GM12873 (cell line): ENCODE data around the gene SERPINB6.

Experiments used
- TF ChIP-seq, protein P1 (sequence below): IDR thresholded peaks from 2 replicates; pipeline ENCODE4 v1.5.1; 2012; ENCODE audit warnings: low read depth, mild to moderate bottlenecking, moderate library complexity, low read length, control low read depth; ENCODE audit not compliant: insufficient read depth; ENCODE audit errors: missing control alignments

SERPINB6 gene

DNA sequence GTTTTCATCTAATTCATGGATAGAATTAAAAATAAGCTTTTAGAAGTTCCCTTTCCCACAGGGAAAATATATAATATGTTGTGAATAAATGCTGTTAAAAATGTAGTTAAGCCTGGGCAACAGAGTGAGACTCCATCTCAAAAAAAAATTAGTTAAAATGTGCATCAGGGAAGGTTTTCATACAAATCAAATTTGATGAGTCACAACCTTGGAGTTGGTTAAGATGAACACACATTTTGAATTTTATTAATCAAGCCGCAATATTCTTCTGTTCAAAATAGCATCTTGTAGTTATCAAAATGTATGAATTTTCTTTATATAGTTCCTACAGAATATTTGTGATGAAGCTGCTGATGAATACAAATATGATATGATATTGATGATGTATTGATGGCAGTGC, 37.3 kb downstream of the SERPINB6 start:
- TF ChIP-seq, protein P1, sequence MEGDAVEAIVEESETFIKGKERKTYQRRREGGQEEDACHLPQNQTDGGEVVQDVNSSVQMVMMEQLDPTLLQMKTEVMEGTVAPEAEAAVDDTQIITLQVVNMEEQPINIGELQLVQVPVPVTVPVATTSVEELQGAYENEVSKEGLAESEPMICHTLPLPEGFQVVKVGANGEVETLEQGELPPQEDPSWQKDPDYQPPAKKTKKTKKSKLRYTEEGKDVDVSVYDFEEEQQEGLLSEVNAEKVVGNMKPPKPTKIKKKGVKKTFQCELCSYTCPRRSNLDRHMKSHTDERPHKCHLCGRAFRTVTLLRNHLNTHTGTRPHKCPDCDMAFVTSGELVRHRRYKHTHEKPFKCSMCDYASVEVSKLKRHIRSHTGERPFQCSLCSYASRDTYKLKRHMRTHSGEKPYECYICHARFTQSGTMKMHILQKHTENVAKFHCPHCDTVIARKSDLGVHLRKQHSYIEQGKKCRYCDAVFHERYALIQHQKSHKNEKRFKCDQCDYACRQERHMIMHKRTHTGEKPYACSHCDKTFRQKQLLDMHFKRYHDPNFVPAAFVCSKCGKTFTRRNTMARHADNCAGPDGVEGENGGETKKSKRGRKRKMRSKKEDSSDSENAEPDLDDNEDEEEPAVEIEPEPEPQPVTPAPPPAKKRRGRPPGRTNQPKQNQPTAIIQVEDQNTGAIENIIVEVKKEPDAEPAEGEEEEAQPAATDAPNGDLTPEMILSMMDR, result no peak

DNA sequence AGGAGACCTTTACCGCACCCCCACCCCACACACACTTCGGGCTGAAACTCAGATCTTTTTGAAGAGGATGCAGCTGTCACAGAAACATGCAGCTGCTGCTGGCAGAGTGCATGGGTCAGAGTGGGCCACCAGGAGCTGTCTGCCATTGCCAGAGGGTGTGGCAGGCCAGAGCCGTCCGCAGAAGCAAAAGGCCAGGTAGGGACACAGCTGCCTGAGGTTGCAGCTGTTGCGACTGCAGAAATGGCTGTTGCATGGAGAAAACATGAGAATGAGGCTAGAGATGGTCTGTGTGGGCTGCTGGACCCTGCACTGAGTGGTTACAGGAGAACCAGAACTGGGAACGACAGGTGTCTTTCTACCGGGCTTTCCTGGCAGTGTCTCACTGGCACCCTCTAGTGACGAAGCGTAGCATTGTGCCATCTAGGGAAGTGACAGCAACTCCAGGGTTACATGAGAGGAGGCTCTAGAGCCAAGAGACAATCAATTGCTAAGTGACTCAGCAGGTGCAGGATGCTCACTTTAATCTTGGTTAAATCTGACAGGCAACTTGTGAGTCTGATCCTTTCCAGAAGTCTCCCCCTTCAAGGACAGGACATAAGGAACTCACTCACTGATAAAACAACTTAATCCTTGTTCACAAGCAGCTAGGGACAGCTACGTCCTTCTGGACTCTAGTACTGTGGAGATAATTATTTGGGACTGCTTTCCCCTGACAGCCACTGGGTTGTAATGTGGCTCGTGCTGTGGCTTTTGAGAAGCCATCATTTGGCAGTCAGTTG, 39.2 kb downstream of the SERPINB6 start:
- TF ChIP-seq, protein P1, result peak; percentile 100

DNA sequence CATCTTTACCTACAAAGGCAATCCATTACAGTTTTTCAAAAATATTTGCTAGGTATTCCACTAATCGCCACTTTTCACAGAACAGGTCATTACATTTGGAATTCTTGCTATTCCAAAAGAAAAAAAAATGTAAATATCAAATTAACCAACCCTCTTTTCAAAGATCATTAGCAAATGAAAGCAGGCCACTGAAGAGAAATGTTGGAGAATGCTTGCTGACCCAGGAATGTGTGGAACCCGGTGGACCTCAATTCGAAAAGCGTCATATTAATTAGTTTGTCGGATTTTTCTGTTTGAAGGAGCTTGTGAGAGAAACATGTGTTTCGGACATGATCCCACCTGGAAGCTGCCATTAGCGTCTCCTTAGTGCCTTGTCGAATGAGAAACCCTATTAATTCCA, 40.3 kb downstream of the SERPINB6 start:
- TF ChIP-seq, protein P1, result no peak

DNA sequence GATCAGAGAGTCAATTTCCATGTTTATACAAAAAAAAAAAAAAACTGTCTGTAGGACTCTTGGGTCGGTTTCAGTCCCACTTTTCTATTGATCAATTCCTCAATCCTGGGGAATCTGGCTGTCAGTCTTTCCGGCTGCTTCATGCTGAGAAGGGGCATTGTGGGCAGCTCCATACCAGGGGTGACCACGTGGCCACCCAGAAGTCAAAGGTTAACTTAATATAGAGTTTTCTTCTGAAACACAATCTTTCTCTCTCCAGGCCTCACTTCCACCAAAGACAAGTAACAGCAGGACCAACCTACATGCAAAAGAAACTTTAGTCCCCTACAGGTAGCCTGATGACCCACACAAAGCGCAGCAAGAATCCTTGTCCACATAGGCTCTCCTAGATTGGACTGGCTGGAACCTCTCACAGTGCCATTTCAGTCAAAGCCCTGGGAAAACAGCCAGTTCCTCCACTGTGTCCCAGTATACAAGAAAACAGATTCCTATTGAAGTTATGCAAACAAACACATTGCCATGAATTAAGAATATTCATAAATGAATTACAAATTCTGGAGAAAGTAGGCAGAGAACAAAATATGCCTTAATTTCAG, 49.7 kb downstream of the SERPINB6 start:
- TF ChIP-seq, protein P1, result no peak

DNA sequence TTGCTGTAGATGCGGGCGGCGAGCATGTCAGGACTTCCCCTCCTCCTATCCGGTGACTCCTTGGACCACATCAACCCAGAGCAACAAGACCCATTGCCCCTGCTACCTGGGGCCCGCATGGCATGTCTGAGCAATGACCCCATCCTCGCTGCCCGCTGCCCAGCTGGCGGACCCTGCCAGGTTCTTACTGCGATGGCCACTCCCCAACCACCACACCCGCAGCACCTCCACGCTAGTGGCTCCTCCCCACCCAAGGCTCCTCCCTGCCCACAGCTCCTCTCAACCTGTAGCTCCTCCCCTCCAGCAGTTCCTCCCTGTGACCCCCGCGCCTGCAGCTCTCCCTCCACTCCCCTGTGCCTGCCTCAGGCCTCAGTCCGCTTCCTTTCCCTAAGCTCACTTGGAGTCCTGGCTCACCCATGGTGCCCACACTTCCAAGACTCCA, 50.7 kb downstream of the SERPINB6 start:
- TF ChIP-seq, protein P1, result no peak

DNA sequence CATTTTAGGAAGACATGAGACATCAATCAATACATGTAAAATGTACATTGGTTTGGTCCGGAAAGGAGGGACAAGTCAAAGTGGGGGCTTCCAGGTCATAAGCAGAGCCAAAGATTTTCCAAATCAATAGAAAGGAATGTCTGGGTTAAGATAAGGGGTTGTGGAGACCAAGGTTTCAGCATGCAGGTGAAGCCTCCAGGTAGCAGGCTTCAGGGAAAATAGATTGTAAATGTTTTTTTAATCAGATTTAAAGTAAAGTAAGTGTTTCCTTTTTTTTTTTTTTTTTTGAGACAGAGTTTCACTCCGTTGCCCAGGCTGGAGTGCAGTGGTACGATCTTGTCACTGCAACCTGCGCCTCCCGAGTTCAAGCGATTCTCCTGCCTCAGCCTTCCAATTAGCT, 51.5 kb downstream of the SERPINB6 start:
- TF ChIP-seq, protein P1, result no peak

DNA sequence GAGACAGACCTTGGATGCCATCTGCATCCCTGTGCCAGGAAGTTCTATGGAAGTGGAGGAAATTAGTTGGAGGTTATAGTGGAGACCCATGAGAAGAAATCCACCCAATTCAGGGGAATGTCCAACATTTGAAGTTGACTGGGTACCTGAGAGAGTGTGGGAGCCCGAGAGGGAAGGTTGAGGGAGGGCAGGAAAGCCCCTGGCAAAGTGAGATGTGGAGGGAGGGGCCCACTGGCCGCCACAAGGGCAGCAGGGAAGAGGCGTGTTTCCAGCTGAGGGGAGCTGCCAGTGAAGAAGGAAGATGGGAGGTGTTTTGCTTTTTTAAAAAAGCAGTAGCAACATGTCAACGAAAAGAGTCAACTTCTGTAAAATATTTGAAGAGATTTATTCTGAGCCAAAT, 52.0 kb downstream of the SERPINB6 start:
- TF ChIP-seq, protein P1, result no peak
